H9 (cell line): ENCODE measurements around the gene NT5DC3. TPM values are rescaled to one million over a fixed set of nuclear protein-coding genes. Genes with fewer than 3 reads are reported as not detected.

Experiments used
- DNase-seq: peaks from one replicate; pipeline ENCODE4 v3.0.0-alpha.2; 2017
- H2AFZ ChIP-seq: one replicate; pipeline ENCODE4 v1.6.1; 2013; ENCODE audit warnings: mild to moderate bottlenecking, low read length, control low read depth, moderate library complexity
- H2AK5ac ChIP-seq: 2 replicates; pipeline ENCODE4 v1.6.1; 2013; ENCODE audit warnings: low read length, control low read depth, mixed read lengths; ENCODE audit not compliant: insufficient read length
- H2BK120ac ChIP-seq: one replicate; pipeline ENCODE4 v1.6.1; 2013; ENCODE audit warnings: low read depth, mild to moderate bottlenecking, low read length, control low read depth, inconsistent platforms; ENCODE audit not compliant: poor library complexity, severe bottlenecking
- H2BK12ac ChIP-seq: 2 replicates; pipeline ENCODE4 v1.6.1; 2013; ENCODE audit warnings: low read length, control low read depth, mixed read lengths, low read depth; ENCODE audit not compliant: insufficient read length
- H2BK15ac ChIP-seq: 2 replicates; pipeline ENCODE4 v1.6.1; 2013; ENCODE audit warnings: low read depth, low read length, control low read depth
- H2BK20ac ChIP-seq: one replicate; pipeline ENCODE4 v1.6.1; 2013; ENCODE audit warnings: low read depth, mild to moderate bottlenecking, low read length, control low read depth, inconsistent platforms; ENCODE audit not compliant: poor library complexity, severe bottlenecking
- H2BK5ac ChIP-seq: 2 replicates; pipeline ENCODE4 v1.6.1; 2013; ENCODE audit warnings: low read length, control low read depth, mixed read lengths; ENCODE audit not compliant: insufficient read length
- H3K14ac ChIP-seq: 2 replicates; pipeline ENCODE4 v1.6.1; 2013; ENCODE audit warnings: low read length, control low read depth; ENCODE audit not compliant: insufficient read depth
- H3K18ac ChIP-seq: 2 replicates; pipeline ENCODE4 v1.6.1; 2013; ENCODE audit warnings: low read depth, mild to moderate bottlenecking, mixed read lengths, low read length, control low read depth; ENCODE audit not compliant: insufficient read length
- H3K23ac ChIP-seq: 2 replicates; pipeline ENCODE4 v1.6.1; 2013; ENCODE audit warnings: low read length, control low read depth, mixed read lengths, low read depth; ENCODE audit not compliant: insufficient read length
- H3K23me2 ChIP-seq: 2 replicates; pipeline ENCODE4 v1.6.1; 2013; ENCODE audit warnings: low read depth, mild to moderate bottlenecking, mixed read lengths, low read length, control low read depth; ENCODE audit not compliant: insufficient read length, poor library complexity, severe bottlenecking
- H3K27ac ChIP-seq: 2 replicates; pipeline ENCODE4 v1.5.1; 2013; ENCODE audit warnings: low read length, control low read depth, mixed read lengths, low read depth; ENCODE audit not compliant: insufficient read length
- H3K27me3 ChIP-seq: 2 replicates; pipeline ENCODE4 v1.6.1; 2013; ENCODE audit warnings: low read length, control low read depth, inconsistent platforms; ENCODE audit not compliant: insufficient read depth
- H3K4ac ChIP-seq: 2 replicates; pipeline ENCODE4 v1.6.1; 2013; ENCODE audit warnings: low read depth, mild to moderate bottlenecking, control low read depth, inconsistent platforms, low read length, moderate library complexity
- H3K4me1 ChIP-seq: 2 replicates; pipeline ENCODE4 v1.6.1; 2013; ENCODE audit warnings: low read length, control low read depth, inconsistent platforms; ENCODE audit not compliant: insufficient read depth
- H3K4me2 ChIP-seq: 2 replicates; pipeline ENCODE4 v1.6.1; 2013; ENCODE audit warnings: low read length, control low read depth, mixed read lengths; ENCODE audit not compliant: insufficient read length, insufficient read depth
- H3K56ac ChIP-seq: 2 replicates; pipeline ENCODE4 v1.6.1; 2013; ENCODE audit warnings: low read depth, mild to moderate bottlenecking, mixed read lengths, low read length, control low read depth; ENCODE audit not compliant: insufficient read length
- H3K79me1 ChIP-seq: 2 replicates; pipeline ENCODE4 v1.6.1; 2013; ENCODE audit warnings: low read depth, mild to moderate bottlenecking, moderate library complexity, low read length, control low read depth, inconsistent platforms; ENCODE audit not compliant: insufficient read depth, poor library complexity, severe bottlenecking
- H3K79me2 ChIP-seq: 2 replicates; pipeline ENCODE4 v1.6.1; 2013; ENCODE audit warnings: low read length, control low read depth, inconsistent platforms; ENCODE audit not compliant: insufficient read depth
- H3K9ac ChIP-seq: 2 replicates; pipeline ENCODE4 v1.6.1; 2013; ENCODE audit warnings: low read length, control low read depth, mixed read lengths; ENCODE audit not compliant: insufficient read length; ENCODE audit errors: extremely low read depth
- H3K9me3 ChIP-seq: one replicate; pipeline ENCODE4 v1.6.1; 2013; ENCODE audit warnings: low read depth, low read length, inconsistent platforms; ENCODE audit not compliant: control insufficient read depth
- H3T11ph ChIP-seq: one replicate; pipeline ENCODE4 v1.6.1; 2013; ENCODE audit warnings: mild to moderate bottlenecking, low read length, control low read depth, inconsistent platforms
- H4K20me1 ChIP-seq: one replicate; pipeline ENCODE4 v1.6.1; 2013; ENCODE audit not compliant: control insufficient read depth, insufficient read length, insufficient read depth
- H4K5ac ChIP-seq: 2 replicates; pipeline ENCODE4 v1.6.1; 2013; ENCODE audit warnings: low read depth, mild to moderate bottlenecking, mixed read lengths, low read length, control low read depth; ENCODE audit not compliant: insufficient read length
- H4K8ac ChIP-seq: replicated peaks from 2 replicates; pipeline ENCODE4 v1.6.1; 2013; ENCODE audit warnings: low read length, control low read depth, mixed read lengths, low read depth; ENCODE audit not compliant: insufficient read length
- H4K91ac ChIP-seq: 2 replicates; pipeline ENCODE4 v1.6.1; 2013; ENCODE audit warnings: low read depth, mild to moderate bottlenecking, moderate library complexity, mixed read lengths, low read length, control low read depth; ENCODE audit not compliant: insufficient read length
- H3K27ac Mint-ChIP-seq, 3 experiments: 2 replicates in 2 of 3; 3 replicates in 1 of 3; pipeline ENCODE4 v1.8.0; 2020 to 2021; ENCODE audit warnings: mixed read lengths in 3 of 3, mild to moderate bottlenecking in 1 of 3, moderate library complexity in 1 of 3
- H3K27me3 Mint-ChIP-seq: 2 replicates; pipeline ENCODE4 v1.8.0; 2021; ENCODE audit warnings: low read depth, mild to moderate bottlenecking, moderate library complexity, mixed read lengths
- H3K36me3 Mint-ChIP-seq, 3 experiments: 2 replicates in 2 of 3; 3 replicates in 1 of 3; pipeline ENCODE4 v1.8.0; 2020 to 2021; ENCODE audit warnings: low read depth in 3 of 3, mixed read lengths in 3 of 3; ENCODE audit not compliant: insufficient read depth in 1 of 3
- H3K4me1 Mint-ChIP-seq, 2 experiments: 2 replicates each; pipeline ENCODE4 v1.8.0; 2020; ENCODE audit warnings: mixed read lengths in 2 of 2
- H3K4me3 Mint-ChIP-seq, 2 experiments: 2 replicates in 1 of 2; 3 replicates in 1 of 2; pipeline ENCODE4 v1.8.0; 2020 to 2021; ENCODE audit warnings: mild to moderate bottlenecking in 2 of 2, mixed read lengths in 2 of 2, moderate library complexity in 1 of 2
- H3K9me3 Mint-ChIP-seq, 2 experiments: 2 replicates in 1 of 2; 3 replicates in 1 of 2; pipeline ENCODE4 v1.8.0; 2020; ENCODE audit warnings: mild to moderate bottlenecking in 2 of 2, mixed read lengths in 2 of 2, moderate library complexity in 1 of 2
- WGBS: extraction: QIAGEN DNeasy Blood & Tissue Kit; methylation state at CpG from one replicate; pipeline ENCODE4 v1.1.7; 2013; ENCODE audit warnings: missing lambda C conversion rate, low lambda C conversion rate, mixed read lengths; ENCODE audit not compliant: insufficient read length; ENCODE audit errors: extremely low coverage; 5-methylcytosine and 5-hydroxymethylcytosine counted together
- total RNA-seq: library from RNA; stranded (reverse); gene quantifications from 2 replicates; pipeline ENCODE4 v1.2.1, GENCODE V29; 2021
- TF ChIP-seq, protein P1 (sequence below): fragments of 200-600 bp; sonication (generic); conservative IDR thresholded peaks from 3 replicates; pipeline ENCODE4 v1.8.0; 2021; ENCODE audit warnings: antibody characterized with exemption, mild to moderate bottlenecking

Gene NT5DC3
- total RNA-seq, 1 experiment from 2014 or later: 13.6 TPM

DNA sequence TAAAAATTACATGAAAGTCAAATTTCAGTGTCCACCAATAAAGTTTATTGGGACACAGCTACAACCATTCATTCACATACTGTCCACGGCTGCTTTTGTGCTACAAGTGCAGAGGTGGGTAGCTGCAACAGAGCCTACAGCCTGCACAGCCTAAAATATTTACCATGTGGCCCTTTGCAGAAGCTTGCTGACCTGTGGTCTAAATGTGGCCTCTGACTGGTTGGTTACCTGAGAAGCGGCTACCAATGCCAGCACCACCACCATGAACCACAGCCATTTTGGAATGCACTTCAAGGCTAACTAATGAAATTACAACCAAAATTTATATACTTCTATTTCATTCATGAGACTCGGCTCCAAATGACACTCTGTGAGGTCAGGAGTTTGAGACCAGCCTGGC is 58.6 kb downstream of the NT5DC3 start:
- no peak overlapping the region for H2BK15ac ChIP-seq
- H3K18ac ChIP-seq: no peak overlapping the region
- H2BK12ac ChIP-seq: no peak overlapping the region
- no peak overlapping the region for H3K4me2 ChIP-seq
- Mint-ChIP-seq H3K4me1 (peaks cover 0 to 5% of the 10 kb centered on the region in 2 experiments; a peak in 1 of 4 replicates), H3K4me3 (no peak overlapping the region), H3K9me3 (no peaks in the 10 kb centered on the region), H3K27me3 (no peaks in the 10 kb centered on the region), H3K36me3 (peaks cover 19 to 63% (median 58%) of the 10 kb centered on the region in 3 experiments), H3K27ac (no peak overlapping the region)
- no peak overlapping the region for H3K23ac ChIP-seq
- WGBS: no CpG with 5 or more reads among the region's 3 CpGs
- no peak overlapping the region for H3K56ac ChIP-seq
- H2BK5ac ChIP-seq: no peak overlapping the region
- H3K27ac ChIP-seq: no peak overlapping the region
- no peak overlapping the region for H2BK120ac ChIP-seq
- no peak overlapping the region for H2BK20ac ChIP-seq
- no peak overlapping the region for H3K4ac ChIP-seq
- H4K20me1 ChIP-seq: no peaks in the 10 kb centered on the region
- H3K14ac ChIP-seq: no peak overlapping the region
- no peaks in the 10 kb centered on the region for H3K4me1 ChIP-seq
- H3K79me1 ChIP-seq: no peaks in the 10 kb centered on the region
- H2AFZ ChIP-seq: no peak overlapping the region
- H3K27me3 ChIP-seq: no peaks in the 10 kb centered on the region
- no peak overlapping the region for H2AK5ac ChIP-seq
- H4K91ac ChIP-seq: no peak overlapping the region
- no peaks in the 10 kb centered on the region for H3K9me3 ChIP-seq
- H4K5ac ChIP-seq: no peak overlapping the region
- no peaks in the 10 kb centered on the region for H3K79me2 ChIP-seq
- H3K9ac ChIP-seq: no peak overlapping the region
- TF ChIP-seq, protein P1, sequence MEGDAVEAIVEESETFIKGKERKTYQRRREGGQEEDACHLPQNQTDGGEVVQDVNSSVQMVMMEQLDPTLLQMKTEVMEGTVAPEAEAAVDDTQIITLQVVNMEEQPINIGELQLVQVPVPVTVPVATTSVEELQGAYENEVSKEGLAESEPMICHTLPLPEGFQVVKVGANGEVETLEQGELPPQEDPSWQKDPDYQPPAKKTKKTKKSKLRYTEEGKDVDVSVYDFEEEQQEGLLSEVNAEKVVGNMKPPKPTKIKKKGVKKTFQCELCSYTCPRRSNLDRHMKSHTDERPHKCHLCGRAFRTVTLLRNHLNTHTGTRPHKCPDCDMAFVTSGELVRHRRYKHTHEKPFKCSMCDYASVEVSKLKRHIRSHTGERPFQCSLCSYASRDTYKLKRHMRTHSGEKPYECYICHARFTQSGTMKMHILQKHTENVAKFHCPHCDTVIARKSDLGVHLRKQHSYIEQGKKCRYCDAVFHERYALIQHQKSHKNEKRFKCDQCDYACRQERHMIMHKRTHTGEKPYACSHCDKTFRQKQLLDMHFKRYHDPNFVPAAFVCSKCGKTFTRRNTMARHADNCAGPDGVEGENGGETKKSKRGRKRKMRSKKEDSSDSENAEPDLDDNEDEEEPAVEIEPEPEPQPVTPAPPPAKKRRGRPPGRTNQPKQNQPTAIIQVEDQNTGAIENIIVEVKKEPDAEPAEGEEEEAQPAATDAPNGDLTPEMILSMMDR: no peak
- no peak for DNase-seq
- H3K23me2 ChIP-seq: no peaks in the 10 kb centered on the region
- no peak overlapping the region for H3T11ph ChIP-seq
- H4K8ac ChIP-seq: no peak overlapping the region
